Thyroid gland (tissue), 4 donors: ENCODE results near the gene ABCA13.

Experiments
- POLR2A ChIP-seq, 2 donors: fragments of 450-650 bp; IDR thresholded peaks; one replicate each; pipeline ENCODE4 v1.6.1; 2017; ENCODE audit warnings: antibody characterized with exemption in 2 of 2, mild to moderate bottlenecking in 2 of 2, moderate library complexity in 1 of 2
- TF ChIP-seq, protein P1 (sequence below), 6 experiments: fragments of 200-600 bp in 3 of 6; fragments of 450-650 bp in 3 of 6; sonication (generic) in 3 of 6; IDR thresholded peaks; one replicate each; pipeline ENCODE4 v1.5.1; 2016 to 2019; ENCODE audit warnings: antibody characterized with exemption in 6 of 6, mild to moderate bottlenecking in 2 of 6, inconsistent platforms in 1 of 6, moderate library complexity in 1 of 6

DNA sequence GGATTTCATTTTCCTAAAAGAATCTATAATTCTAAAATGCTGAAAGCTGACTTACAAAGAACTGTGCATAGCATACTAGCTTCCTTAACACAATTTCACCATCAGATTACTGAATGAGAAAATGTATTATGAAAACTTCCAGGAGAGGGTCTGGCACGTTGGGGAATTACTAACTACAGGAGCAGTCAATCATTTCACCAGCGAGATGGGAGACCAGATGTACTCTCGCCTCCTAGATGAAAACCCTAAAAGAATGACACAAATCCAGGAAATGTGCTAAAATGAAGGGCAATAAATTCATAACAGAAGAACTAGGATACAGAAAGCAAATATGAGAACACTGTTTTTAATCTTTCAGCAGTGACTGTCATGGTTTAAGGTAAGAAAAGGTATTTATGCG lies 330.8 kb downstream of the ABCA13 start:
- TF ChIP-seq, protein P1, sequence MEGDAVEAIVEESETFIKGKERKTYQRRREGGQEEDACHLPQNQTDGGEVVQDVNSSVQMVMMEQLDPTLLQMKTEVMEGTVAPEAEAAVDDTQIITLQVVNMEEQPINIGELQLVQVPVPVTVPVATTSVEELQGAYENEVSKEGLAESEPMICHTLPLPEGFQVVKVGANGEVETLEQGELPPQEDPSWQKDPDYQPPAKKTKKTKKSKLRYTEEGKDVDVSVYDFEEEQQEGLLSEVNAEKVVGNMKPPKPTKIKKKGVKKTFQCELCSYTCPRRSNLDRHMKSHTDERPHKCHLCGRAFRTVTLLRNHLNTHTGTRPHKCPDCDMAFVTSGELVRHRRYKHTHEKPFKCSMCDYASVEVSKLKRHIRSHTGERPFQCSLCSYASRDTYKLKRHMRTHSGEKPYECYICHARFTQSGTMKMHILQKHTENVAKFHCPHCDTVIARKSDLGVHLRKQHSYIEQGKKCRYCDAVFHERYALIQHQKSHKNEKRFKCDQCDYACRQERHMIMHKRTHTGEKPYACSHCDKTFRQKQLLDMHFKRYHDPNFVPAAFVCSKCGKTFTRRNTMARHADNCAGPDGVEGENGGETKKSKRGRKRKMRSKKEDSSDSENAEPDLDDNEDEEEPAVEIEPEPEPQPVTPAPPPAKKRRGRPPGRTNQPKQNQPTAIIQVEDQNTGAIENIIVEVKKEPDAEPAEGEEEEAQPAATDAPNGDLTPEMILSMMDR (IDR thresholded peaks at IDR 0.05), result no peak
- TF ChIP-seq POLR2A (IDR thresholded peaks at IDR 0.05), result no peak
